GM12865 (cell line): ENCODE data around the gene FSTL1.

Experiments
- DNase-seq: peaks from one replicate; pipeline ENCODE4 v3.0.0; 2010; ENCODE audit warnings: low read depth
- H3K4me3 ChIP-seq: 2 replicates; pipeline ENCODE4 v1.5.1; 2011; ENCODE audit warnings: mild to moderate bottlenecking, low read depth, low read length, control low read depth
- CTCF ChIP-seq: IDR thresholded peaks from 2 replicates; pipeline ENCODE4 v1.5.1; 2011; ENCODE audit warnings: low read length, control low read depth, low read depth, inconsistent platforms; ENCODE audit not compliant: insufficient read depth; ENCODE audit errors: missing control alignments

Gene FSTL1

GRCh38 chr3:120442975-120443517 lies 7.7 kb downstream of the FSTL1 start:
- no peak for DNase-seq
- TF ChIP-seq CTCF: no peak
- no peak overlapping the region for H3K4me3 ChIP-seq

- no peak overlapping the region for H3K4me3 ChIP-seq
- no peak for DNase-seq
- no peak for TF ChIP-seq CTCF
These were observed 9.0 kb downstream of the FSTL1 start for GRCh38 chr3:120441776-120442175.

- no peak overlapping the region for H3K4me3 ChIP-seq
- TF ChIP-seq CTCF: no peak
- DNase-seq: no peak
These were observed 10.0 kb downstream of the FSTL1 start for GRCh38 chr3:120440762-120441161.

- TF ChIP-seq CTCF: no peak
- no peak for DNase-seq
These were observed 10.6 kb downstream of the FSTL1 start for GRCh38 chr3:120440001-120440703.

GRCh38 chr3:120438665-120439370 lies 12.0 kb downstream of the FSTL1 start:
- no peak for TF ChIP-seq CTCF
- no peak overlapping the region for H3K4me3 ChIP-seq
- DNase-seq: no peak

More at GRCh38 chr3:120440001-120440703, 10.6 kb downstream of the FSTL1 start:
- no peak overlapping the region for H3K4me3 ChIP-seq

- no peak for DNase-seq
- H3K4me3 ChIP-seq: no peak overlapping the region
- TF ChIP-seq CTCF: no peak
These were observed 12.6 kb downstream of the FSTL1 start for GRCh38 chr3:120438216-120438615.
